HTERT RPE-1 (cell line): ENCODE data around the gene POPDC3.
"Not testable (repeated sequence)": the region's sequence is repeated elsewhere in the genome, so short reads cannot be mapped to it uniquely, and the experiment has no call there.

Source experiments
- in situ Hi-C: fragments of 300-500 bp; cut with MboI; formaldehyde crosslinking; loops from 4 replicates; pipeline ENCODE4 v1.14.3; 2020; ENCODE audit warnings: low sequenced_read_pairs

Gene POPDC3

GRCh38 chr6:105196076-105196475, 16.3 kb upstream of the POPDC3 start:
- in situ Hi-C loops: no loop called here

DNA sequence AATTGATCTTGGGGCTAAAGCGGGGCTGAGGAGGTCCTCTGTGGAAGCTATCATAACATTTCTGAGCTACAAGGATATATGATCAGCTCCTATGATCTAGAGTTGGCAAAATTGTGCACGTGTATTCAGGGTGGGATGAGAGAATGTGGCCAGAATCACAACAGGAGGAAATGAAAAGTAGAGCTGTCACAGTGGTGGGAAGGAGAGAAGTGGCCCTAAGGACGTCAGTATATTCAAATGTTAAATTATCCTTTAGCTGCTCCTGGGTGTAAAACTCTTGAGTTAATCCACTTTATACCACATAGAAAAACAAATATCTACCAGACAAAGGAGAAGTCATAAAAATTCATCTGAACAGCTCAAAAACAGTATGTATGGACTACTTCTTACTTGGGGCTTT, 14.8 kb upstream of the POPDC3 start:
- in situ Hi-C loops: no loop called here

- in situ Hi-C loops: no loop called here
These were observed 14.3 kb upstream of the POPDC3 start for GRCh38 chr6:105194106-105194505.

GRCh38 chr6:105193647-105194046, 13.8 kb upstream of the POPDC3 start:
- in situ Hi-C loops: no loop called here

DNA sequence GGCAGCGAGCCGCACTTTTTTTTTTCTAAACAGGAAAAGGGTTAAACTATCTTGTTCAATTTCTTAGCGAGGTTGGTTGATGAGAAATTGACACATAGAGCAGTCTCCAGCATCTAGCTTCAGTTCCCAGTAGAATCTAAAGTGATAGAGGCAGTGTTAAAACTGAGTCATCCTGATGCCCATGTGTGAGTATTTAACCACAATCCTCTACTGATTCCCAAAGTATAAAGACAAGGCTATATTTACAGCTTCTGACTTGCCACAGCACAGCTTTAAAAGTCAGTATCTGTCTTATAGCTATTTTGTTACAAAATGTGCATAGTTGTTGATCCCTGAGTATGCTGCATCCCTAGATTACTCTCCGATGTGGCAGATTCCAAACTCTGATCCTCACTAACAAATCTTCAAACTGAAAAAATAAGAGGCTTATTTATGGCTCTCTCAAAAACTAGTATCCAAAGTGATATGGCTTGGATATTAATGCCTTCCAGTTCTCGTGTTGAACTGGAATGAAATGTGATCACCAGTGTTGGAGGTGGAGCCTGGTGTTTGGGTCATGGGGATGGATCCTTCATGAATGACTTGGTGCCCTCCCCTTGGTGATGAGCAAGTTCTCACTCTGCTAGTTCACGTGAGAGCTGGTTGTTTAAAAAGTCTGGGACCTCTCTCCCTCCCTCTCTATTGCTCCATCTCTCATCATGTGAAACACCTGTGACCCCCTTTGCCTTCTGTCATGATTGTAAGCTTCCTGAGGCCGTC, 13.1 kb upstream of the POPDC3 start:
- in situ Hi-C loops: no loop called here

DNA sequence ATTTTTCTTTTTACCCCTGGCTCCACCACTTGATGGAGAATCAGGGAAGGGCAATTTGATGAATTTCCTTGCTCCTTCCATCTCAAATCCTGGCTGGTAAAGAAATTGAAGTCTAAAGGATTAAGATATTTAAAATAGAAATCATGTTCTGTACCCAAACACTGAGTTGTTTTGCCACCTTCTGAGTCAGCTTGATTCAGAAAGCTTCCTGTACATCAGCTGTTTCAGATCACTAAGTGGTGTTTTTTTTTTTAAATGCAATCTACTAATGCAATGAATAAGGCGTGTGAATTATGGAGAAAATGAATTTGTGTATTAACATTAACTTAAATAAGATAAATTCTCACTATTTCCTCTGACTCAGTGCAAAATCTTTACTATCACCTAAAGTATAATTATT, 11.5 kb upstream of the POPDC3 start:
- in situ Hi-C loops: no loop called here

DNA sequence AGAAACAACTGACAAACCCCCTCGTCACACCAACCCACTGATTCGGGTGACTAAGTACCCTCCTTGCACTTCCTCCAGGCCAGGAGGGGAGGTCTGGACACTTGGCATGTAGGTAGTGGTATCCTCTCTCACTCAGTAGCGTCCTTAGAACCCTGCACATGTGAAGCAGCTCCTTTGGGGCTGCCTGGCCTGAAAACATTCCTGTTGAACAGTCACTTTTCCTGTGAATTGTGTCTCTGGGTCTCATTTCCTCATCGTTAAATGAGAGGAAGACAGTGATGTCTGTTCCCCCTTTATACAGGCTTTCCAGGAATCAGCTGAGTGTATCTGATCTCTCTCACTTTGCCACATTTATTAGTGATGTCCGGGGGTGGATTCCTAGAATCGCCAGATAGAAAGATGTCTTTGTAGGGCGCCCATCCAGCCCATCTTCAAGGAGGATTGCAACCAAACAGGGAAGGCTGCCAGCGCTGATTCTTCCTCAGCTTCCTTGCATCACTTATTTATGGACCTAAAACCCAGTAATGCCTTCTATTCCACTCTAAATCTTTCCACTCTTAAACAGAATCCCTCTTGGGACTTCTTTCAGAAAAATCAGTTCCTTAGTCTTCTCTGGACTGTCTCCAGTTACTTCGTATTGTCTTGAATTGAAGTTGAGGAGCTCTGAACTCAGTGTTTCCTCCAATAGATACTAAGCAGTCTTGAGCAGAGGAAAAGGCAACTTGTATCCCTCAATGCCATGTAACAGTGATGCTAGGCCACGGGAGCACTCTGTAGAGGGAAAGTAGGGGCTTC, 9.4 kb upstream of the POPDC3 start:
- in situ Hi-C loops: no loop called here

DNA sequence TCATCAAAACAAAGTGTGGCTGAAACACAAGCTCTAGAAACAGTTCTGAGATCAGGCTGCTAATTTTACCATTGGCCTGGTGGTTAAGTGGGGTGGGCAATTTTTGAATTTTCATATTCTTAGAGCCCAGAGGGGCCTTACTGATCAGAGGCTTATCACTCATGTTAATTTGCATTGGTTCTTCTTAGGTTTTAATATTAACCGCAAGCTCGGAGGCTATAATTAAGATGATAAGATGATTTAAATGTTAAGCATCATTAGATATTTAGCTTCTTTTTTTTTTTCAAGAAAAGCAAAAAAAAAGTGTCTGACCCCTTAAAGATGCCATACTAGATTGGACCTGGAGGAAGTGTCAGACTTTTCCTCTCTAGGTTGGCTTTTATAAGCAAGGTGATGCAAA, 8.4 kb upstream of the POPDC3 start:
- in situ Hi-C loops: no loop called here

- in situ Hi-C loops: no loop called here
These were observed 6.8 kb upstream of the POPDC3 start for GRCh38 chr6:105186576-105186975.

- in situ Hi-C loops: no loop called here
These were observed 5.1 kb upstream of the POPDC3 start for GRCh38 chr6:105184921-105185320.

- in situ Hi-C loops: no loop called here
These were observed 2.2 kb upstream of the POPDC3 start for GRCh38 chr6:105181981-105182515.

DNA sequence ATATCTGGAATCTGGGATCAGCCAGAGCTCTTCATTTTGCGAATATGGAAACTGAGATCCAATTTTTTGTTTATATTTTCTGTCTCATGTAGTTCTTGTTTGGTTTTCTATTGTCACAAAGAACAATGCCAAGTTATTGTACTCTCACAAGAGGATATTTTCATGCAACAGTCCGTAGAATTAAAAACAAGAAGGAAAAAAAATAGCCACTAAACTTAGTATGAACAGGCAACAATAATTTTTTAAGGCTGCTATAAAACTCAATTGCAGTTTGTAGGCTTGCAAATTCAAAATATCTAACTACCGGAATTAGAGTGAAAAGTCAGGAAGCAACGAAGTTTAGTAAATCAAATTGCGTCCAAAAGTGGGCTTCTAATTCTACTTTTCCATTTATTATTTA, 1.2 kb downstream of the POPDC3 start:
- in situ Hi-C loops: no loop called here

- in situ Hi-C loops: no loop called here
These were observed 1.7 kb downstream of the POPDC3 start for GRCh38 chr6:105178110-105178509.

DNA sequence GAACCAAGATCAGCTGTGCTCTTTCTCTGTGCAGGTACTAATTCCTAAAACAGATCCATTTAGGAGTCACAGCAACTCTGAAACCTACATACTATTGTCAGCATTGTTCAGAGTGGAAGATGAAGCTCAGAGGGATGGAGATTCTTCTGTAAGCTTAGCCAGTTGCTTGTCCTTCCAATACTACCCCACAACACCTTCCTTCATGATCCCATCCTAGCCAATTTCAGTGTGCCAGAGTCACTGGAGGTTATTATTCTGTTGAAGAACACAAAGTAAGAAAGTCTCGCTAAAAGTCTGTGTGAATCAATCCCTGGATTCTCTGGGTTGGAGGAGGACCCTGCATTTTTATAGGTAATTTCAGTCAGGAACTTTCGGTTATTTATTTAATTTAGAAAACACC, 2.3 kb downstream of the POPDC3 start:
- in situ Hi-C loops: no loop called here

- in situ Hi-C loops: no loop called here
These were observed 5.3 kb downstream of the POPDC3 start for GRCh38 chr6:105174512-105174911.

GRCh38 chr6:105172515-105172914, 7.3 kb downstream of the POPDC3 start:
- in situ Hi-C loops: not testable (repeated sequence)

DNA sequence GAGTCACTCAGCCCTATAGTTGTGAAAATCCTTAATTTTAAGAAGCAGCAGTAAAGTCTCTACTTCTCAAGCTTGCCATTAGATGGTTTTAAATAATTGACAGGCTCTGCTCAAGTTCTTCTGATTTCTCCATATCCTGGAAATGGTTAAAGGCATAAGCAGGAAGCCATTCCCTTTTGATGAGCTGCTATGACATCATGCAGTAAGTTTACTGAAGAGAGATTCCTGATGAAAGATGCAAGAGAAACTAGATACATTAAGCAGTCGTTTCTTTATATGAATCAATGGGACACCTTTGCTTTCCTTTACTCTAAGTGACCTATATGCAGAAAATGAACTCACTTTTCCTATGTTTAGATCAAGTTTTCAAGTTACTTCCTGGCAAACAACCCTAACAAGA, 9.8 kb downstream of the POPDC3 start:
- in situ Hi-C loops: no loop called here

DNA sequence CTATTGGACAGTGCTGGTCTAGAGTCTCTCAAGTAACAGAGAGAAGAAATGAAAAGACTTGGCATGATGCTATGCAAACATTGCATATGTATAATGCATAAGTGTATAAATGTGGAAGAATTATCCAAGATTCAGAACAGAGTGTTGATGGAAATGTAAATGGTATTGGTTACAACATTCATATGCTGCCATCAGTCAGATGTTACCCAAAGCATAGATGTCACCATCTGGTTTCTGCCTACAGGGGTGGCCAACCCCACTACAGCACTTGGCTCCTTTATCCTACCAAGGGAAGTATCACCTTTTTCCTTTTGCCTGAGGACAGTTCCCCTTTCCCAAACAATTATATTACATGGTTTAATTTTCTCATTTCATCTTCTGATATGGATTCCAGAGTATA, 11.9 kb downstream of the POPDC3 start:
- in situ Hi-C loops: no loop called here

- in situ Hi-C loops: no loop called here
These were observed 15.4 kb downstream of the POPDC3 start for GRCh38 chr6:105164418-105164817.

GRCh38 chr6:105163183-105163582, 16.6 kb downstream of the POPDC3 start:
- in situ Hi-C loops: no loop called here

DNA sequence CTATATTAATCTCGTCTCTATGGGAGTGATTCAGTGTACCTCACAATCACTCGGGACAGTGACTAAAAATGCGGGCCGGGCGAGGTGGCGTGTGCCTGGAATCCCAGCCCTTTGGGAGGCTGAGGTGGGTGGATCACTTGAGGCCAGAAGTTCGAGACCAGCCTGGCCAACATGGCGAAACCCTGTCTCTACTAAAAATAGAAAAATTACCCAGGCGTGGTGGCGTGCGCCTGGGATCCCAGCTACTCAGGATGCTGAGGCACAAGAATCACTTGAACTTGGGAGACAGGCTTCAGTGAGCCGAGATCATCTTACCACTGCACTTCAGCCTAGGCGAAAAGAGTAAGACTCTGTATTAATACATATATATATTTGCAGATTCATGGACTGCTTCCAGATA, 17.4 kb downstream of the POPDC3 start:
- in situ Hi-C loops: no loop called here

- in situ Hi-C loops: no loop called here
These were observed 18.4 kb downstream of the POPDC3 start for GRCh38 chr6:105161421-105161820.
